ENCODE data around the gene F7.

DNA sequence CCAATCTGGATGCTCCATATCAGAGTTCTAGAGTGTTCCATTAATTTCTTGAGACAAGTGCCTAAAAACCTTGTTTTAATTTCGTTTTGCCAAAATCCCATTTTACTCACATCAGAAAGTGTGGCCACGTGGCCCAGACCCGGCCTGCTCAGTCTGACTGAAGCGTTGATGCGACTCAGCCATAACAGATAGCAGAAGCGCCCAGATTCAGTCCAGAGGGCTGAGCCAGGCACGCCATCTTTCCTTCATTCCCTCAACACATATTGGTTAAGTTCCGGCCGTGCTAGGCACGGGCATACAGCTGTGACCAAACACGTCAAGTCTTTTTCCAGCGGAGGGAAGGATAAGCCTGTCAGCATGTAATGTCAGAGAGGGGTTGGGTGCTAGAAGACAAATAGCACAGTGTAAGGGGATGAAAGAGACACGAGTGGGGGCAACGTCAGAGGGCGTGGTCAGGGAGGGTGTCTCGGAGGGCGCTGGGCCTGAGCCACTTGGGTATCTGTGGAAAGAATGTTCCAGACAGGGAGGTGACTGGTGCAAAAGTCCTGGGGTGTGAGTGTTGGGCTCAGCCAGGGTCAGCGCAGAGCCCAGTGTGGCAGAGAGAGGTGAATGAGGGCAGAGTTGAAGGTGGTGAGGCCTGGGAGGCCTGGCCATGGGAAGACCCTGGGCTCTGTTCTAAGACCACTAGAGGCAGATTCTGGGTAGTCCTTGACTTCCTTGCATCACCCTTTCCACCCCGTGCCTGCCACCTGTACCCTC is 20.1 kb downstream of the F7 start:
- TF ChIP-seq EP300 (IDR thresholded peaks at IDR 0.05; ENCODE audit: borderline replicate concordance), result no peak
- TF ChIP-seq ZBTB7A (IDR thresholded peaks at IDR 0.05; ENCODE audit: low read depth), result no peak
- no peak for TF ChIP-seq TAF1 (IDR thresholded peaks at IDR 0.05; ENCODE audit: low read depth)
- TF ChIP-seq, protein P1, sequence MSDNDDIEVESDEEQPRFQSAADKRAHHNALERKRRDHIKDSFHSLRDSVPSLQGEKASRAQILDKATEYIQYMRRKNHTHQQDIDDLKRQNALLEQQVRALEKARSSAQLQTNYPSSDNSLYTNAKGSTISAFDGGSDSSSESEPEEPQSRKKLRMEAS (IDR thresholded peaks at IDR 0.05), result no peak
- no peak for TF ChIP-seq RAD21 (IDR thresholded peaks at IDR 0.05; ENCODE audit: low read depth)

All from Ishikawa (cell line).